Measurements from ENCODE around the gene MRPL10.

MRPL10 gene

DNA sequence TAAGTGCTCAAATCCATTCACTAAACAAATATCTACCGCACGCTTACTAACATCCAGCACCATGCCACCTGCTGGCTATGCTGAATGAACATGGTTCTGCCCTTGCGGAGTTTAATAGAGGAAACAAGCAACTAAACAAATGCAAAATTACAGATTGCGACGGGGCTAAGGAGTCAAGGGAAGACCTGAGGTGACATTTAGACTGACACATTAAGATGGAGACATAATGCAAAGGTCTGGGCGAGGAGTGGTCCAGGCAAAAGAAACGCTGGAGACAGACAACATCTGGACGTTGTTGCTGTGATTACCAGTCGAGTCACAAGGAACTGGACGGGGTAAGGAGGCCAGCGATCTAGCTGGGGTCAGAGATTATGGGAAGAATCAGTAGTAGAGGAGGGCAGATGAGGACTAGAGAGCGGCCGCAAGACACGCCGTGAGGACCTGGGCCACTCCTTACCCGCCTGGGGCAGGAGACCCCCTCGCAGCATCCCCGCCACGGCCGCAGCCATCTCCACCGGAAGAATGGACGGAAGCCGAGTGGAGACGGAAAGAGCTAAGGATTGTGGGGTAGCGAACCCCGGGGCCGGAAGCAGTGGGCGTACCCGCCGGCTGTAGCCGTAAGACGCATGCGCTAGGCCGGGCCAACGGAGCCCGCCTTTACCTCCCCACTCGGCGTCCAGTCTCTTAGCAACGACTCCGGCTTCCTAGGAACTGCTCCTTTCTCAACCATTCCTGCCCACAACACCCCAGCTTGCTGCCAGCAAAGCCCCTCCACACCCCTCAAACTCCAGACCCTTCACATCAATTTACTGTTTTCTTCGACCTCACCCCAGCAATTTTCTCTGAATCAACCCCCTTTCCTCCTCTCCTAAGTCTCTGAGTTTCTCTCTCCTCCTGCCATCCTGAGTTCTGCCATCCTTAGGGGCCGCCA, at the start of gene MRPL10, which contains the start of gene LRRC46:
Gene MRPL10, minus strand, starts transcription at position 539 of the 931 bp plus-strand sequence. Its CDS starts 30 bp downstream, at position 509.
Gene LRRC46, plus strand, starts transcription at position 668 of the 931 bp plus-strand sequence. CDS start 320 bp downstream, outside the sequence.
- DNase-seq (ENCODE audit: low spot score) = peak; percentile 92

DNA sequence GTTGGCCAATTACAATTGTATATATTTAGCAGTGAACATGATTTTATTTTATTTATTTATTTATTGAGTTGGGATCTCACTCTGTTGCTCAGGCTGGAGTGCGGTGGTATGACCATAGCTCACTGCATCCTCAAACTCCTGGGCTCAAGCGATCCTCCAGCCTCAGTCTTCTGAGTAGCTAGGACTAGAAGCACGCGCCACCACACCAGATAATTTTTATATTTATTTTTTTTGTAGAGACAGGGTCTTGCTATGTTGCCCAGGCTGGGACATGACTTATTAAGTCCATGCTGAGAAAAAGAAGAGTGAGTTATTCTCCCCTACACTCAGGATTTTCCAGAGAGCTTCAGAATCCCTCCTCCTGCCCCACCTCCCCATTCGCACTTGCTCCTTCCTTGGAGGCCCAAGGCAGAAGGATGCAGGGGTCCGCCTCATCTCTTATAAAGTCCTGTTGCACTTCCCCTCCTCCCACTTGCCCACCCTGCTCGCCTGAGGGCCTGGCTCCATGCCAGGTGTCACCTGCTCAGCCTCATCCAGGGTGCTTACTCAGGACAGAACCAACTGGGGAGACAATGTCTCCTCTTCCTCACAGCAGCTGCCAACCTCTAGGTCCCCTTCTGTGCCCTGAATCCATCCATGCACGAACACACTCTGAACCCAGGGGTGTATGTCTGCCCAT, 48.6 kb upstream of the MRPL10 start:
- DNase-seq (ENCODE audit: low spot score) = no peak

DNA sequence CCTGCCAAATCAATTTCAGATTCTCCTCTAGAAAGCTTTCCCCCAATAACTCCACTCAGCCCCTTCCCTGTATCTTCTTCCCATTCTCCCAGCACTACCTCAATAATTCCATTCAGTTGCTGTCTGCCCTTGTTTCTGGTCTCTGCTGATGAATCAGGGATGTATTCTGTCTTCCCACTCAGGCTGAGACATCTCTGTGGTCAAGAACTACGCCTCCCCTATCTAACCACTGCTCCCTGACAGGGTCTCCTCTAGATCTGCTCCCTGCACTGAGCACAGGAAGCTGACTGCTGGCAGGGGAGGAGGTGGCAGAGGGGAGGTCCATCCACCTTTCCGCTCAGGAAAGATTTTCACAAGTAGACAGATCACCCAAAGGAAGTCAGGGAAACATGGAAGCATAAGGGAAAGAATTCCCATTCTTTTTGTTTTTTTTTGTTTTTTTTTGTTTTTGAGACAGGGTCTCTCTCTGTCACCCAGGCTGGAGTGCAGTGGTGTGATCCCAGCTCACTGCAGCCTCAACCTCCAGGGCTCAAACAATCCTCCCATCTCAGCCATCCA, 47.8 kb upstream of the MRPL10 start:
- no peak for DNase-seq (ENCODE audit: low spot score)

DNA sequence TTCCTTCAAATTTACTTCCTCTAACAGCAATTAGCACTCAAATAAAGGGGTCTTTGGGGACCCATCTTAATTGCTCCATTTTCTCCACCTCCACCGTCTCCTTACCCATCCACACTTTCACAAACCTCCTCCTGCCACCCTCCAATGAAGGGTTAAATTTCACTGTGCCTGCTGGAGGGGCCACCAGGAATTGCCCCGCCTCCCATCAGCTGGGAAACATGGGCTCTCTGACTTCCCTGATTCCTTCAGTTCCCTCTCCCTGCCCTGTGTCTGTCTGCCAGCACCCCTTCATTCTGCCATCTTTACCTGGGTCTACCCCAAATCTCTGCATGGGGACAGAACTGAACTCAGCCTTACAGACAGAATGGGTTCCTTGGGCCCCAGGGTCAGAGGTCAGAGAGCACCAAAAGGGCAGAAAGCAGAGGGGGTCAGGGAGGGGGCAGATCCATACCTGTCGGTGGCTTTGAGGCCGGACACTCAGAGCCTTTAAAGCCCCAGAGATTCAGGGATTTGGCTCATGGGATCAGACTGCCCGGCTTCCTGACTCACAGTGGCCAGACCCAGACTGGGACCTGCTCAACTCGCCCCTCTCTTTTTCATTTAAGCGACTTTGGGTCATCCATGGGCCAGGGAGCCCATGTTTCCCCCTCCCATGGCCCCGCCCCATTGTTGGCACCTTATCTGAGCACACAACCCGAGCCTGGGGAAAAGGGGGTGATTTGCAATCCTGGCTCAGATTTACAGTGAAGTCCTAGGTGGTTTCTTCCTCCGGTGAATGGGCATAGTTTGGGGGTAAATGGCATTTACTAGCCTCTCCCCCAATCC, 47.1 kb upstream of the MRPL10 start:
- no peak for DNase-seq (ENCODE audit: low spot score)

DNA sequence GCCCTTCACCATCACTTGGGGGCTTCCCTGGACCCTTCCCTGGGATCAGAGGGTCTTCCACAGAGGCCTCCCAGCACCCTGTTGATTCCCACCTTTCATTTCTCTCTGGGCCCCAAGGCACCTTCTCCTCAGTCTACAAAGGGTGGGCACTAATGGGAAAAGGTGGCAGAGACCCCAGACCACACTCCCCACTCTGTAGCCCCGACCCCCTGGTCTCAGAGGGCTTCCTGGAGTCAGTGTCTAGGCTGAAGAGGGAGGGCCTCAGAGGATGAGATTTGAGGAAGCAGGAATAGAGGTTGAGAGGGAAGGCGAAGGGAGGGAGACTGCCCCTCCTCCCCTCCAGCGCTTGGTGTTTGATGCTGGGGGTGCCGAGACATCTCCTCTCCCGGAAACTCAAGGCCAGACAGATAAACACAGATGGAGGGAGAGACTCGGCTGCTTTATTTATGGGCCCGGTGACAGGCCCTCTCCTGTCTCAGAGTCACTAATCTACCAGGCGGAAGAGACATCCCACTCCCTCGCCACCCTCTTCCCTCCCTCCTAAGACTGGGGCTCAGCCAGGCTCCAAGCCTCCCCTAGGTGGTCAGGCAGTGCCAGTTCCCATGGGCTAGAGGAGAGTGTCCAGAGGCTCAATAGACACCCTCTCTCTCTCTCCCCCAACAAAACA, 46.2 kb upstream of the MRPL10 start:
- DNase-seq (ENCODE audit: low spot score) = no peak

DNA sequence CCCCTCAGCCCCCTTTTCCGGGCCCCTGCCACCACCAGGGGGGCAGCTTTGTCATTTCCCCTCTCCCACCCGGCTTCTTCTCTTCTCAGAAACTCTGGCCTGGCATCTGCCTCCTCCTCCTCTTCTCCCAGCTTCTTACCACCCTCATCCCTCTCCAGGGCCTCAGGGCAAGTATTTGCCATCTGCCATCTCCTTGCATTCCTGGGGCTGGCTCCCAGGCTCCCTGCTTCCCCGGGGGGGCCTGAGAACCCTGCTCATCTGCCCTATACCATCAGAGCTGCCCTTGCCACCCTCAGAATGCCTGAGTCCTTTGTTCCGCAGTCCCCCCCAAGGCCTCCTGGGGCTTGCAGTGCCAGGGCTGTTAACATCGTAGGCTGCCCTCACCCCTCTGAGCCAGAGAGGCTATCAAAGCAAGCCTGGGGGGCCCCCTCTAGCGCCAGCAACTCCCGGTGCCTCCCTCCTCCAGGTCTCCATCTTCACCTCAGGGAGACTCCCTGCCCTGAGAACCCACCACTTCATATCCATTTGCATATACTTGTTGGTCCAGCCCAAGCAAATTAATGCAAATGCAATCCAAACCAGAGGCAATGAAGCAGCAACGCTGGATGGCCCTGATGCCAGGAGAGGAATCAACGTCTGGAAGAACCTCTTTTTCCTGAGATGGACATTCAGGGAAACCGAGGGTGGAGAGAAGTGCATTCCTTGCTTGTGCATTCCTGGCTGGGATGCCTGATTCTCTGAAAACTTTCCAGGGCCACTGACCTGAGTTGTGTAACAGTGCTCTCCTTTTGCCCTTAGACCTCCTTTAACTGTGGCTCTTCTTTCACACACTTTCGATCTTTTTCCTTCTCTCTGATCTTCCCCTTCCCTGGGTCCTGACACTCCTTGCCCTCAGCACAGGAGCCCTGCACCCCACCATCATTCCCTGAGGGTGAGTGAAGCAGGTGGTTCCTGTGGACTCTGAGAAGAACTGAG, 44.0 kb upstream of the MRPL10 start:
- DNase-seq (ENCODE audit: low spot score) = no peak

DNA sequence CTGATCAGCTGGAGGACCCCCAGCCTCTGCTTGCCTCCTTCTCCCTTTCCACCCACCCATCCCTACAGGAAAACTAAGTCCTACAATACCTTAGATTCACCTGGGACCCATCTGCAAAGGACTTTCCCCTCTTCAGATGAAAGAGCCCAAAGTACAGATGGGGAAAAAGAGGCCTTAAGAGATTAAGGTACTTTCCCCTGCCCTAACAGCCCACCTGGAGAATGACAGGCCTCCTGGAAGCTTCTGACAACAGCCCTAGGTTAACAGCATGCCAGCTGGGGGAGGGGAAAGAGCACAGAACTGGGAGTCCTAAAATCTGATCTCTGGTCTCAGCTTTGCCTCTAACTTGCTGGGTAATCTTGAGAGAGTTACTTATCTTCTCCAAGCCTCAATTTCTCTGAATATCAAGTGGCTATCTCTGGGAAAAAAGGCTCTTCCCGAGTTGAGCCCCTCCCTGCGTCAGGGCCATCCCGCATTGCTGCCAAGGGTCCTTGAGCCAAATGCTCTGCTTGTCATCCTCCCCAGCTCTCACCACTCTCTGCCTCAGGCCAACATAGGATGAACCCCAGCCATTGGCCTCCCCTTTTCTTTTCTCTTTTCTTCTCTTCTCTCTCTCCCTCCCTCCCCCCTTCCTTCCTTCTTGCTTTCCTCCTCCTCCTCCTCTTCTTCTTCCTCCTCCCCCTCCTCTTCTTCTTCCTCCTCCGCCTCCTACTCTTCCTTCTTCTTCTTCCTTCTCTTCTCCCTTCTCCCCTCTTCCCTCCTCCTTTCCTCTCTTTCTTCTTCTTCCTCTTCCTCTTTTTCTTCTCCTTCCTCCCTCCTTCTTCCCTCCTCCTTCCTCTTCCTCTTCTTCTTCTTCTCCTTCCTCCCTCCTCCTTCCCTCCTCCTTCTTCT, 42.1 kb upstream of the MRPL10 start:
- DNase-seq (ENCODE audit: low spot score) = no peak

DNA sequence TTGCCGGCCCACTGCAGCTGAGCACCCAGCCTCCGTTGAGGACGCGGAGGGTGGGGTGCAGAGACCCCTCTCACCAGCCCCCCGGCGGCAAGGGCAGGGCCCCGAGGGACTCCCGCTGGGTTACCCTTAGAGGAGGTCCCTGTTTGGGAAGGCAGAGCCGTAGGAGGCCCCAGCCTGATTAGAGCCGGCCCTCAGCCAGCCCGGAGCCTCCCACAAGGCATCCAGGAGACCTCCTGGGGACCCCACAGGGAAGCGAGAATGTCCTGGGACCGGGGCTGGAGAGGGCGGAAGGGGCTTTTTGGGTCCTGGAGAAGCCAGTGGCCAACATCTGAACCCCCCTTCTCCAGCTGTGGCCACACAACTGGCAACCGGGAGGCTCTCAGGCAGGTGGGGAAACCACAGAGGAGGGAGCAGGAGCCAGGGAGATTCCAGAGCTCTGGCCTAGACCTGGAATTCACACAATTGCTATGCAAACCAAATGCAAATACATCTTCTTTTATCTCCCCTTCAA, 41.4 kb upstream of the MRPL10 start:
- no peak for DNase-seq (ENCODE audit: low spot score)

DNA sequence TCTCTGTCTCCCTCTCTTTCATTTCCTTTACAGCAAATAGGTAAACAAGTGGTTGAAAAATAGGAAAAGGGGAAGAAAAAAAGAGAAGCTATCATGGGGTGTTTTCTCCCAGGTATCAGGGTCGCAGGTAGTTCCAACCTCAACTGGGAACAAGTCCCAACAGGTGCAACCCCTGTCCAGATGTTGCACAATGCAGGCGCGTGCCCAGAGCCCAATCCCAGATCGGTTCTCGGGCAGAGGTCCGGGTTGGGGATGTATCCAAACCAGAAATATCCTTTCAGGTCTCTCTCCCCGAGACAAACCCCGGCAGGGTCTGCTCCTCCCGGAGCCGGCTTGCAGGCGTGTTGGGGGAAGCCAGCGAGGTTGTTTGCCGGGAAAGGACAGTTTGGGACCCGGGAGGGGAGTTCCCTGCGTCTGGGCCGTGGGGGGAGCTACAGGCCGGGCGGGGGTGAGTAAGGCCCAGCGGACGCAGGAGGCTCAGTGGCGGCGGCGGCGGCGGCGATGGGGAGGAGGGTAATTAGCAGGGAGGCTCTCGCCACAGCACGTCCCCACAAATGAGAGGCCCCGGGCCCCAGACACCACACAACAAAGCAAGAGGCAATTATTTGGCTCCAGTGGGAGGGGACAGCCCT, 40.8 kb upstream of the MRPL10 start:
- DNase-seq (ENCODE audit: low spot score) = no peak

DNA sequence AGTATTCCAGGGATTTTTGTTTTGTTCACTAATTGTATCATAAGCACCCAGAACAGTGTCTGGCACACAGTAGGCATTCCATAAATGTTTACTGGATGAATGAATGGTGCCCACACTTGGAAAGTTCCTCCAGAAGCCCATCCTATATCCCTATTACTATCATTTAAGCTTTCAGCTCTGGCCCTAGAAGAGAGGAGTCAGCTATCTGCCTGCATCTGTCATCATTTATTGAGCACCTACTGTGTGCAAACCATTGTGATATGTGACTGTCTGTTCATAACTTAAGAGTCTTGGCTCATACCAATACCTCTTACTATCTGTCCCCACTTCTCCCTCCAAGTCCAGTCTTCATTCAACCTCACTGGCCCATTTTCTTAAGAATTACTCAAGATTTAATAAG, 39.7 kb upstream of the MRPL10 start:
- no peak for DNase-seq (ENCODE audit: low spot score)

DNA sequence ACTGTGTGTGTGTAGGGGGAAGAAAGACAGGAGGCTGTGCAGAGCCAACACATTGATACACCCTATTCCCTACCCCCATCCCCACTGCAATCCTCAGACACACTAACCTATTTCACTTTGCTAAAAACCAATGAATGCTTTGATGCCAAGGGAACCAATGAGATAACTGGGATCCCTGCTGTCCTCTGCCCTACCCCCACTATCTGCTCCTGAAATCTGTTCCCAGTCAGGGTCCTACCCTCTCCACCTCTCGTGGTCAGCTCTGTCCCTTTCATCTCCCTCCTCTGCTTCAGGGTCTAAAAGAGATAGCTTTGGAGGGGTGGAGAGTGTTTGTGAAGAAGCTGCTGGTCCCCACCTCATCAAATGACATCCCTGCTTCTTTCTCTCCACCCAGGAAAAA, 38.7 kb upstream of the MRPL10 start:
- DNase-seq (ENCODE audit: low spot score) = no peak

DNA sequence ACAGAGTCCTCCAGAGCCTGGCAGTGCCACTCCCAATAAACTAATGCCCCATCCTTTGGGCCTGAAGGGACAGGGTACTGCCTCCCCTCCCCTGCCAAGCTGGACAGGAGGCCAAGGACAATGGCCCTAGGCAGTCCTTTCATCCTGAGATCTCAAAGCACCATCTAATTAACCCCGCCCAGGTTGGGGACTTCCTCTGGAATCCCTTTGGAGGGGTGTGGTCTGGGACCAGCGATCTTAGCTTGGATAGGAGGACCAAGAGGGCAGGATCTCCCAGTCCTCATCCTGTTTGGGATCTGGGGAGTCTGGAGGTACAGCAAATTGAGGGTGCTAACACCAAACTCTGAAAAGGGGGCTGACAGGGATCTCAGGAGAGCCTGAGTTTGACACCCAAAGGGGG, 37.8 kb upstream of the MRPL10 start:
- DNase-seq (ENCODE audit: low spot score) = no peak

DNA sequence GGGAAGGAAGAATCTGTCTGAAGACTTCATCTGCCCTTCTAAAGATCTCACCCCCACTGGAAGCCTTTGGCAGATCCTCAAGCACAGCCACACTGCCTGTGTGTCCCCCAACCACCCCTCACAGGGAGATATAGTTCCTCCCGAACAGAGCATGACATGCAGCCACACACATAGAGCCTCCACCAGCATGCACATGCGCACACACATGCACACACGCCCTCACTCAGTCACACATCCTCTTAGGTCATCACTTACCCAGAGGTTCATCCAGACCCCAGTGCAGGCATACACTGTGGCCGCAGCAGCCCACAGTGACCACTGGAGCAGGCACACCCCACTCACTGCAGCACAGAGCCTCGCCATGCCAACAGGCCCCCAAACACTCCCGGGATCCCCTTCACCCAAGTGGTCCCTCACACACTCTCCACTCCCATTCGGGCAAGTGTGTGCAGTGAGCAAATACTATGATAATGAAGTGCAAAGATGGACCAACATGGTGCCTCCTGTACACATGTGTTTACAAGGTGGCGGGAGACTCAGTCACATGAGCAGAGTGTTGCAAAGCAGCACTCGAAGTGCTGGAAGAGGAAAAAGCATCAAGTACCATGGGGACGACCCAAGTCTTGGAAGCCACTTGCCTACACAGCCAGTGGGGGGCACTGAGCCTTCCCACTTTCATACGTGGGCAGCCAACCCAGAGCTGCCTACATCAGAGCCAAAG, 36.6 kb upstream of the MRPL10 start:
- no peak for DNase-seq (ENCODE audit: low spot score)

DNA sequence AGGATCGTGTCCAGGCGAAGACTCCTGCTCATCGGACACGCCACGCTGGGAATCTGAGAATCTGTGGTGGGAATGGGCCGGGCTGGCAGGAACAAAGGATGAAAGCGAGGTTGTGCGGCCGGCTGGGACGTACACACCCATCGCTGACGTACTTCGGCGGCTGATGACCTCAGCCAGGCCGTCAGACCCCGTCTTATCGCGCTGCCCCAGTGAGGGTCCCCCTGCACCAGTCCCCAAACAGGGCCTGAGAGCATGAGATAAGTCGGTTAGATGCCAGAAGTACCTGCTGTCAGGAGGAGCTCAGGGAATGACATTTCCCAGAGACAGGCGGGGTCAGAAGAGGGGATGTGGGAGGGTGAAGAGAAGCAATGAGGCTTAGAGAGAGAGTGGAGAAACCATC, 35.6 kb upstream of the MRPL10 start:
- no peak for DNase-seq (ENCODE audit: low spot score)

DNA sequence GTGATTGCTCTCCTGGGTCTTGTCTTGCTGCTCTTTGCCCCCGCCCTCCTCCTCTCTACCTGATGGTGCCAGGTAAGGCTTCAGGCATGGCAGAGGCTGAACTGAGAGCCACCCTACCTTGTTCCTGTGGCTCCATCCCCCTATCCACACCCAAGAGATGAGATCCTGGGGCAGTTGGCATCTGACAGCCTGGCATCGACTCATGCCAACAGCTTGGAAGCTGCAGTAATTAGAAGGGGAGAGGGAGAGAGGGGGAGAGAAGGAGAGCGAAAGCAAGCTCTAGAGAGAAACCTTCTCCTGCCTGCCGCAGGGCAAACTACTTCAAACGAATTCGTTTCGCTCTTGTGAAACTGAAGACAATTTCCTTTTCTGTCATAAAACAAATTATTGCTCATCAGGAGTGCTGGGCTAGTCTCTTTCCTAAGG, 33.5 kb upstream of the MRPL10 start:
- DNase-seq (ENCODE audit: low spot score) = no peak

DNA sequence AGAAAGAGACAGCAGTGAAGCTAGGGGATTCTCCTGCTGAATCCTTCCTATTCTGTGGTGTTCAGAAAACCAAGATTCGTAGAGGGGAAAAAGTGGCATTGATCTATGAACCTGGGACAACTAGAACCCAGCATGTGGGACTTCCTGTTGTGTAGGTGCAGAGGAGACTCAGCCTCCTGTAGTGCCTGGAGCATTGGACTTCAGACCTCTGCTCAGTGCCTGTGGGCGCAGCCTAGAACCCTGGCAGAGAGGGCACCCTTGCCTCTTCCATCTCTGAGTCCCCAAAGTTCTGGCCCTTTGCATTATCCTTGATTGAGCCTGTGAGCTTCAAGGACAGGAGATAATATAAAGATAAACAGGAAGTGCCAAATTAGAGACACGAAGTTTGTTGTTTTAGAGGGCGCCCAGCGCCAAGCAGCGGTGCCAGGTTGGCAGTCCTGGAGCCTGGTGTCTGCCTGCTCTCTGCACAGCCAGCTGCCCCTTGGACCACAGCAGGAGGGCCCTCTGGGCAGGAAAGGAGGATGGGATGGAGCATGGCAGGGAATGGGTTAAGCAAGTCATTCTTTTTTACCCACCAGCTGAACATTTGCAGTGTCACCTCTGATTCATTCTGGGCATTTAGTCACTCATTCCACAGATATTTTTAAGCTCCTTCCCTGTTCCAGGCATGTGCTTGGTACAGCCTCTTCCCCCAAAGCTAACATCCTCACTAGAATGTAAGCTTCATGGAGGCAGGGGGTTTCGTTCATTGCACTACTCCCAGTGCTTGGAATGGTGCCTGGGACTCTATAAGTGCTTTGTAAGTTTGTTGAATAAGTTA, 31.5 kb upstream of the MRPL10 start:
- DNase-seq (ENCODE audit: low spot score) = no peak

DNA sequence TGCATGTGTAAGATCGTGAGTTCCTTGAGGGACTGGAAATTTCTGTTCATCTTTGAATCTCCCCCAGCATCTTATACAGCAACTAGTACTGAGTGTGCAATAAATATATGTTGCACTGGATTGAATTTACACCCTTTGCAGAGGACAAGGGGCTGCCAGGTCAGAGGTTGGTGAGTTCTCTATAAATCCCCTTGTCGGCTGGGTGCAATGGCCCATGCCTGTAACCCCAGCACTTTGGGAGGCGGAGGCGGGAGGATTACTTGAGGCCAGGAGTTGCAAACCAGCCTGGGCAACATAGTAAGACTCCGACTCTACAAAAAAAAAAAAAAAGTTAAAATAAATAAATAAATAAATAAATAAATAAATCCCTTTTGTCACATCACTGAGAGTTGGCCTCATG, 29.0 kb upstream of the MRPL10 start:
- DNase-seq (ENCODE audit: low spot score) = no peak

Measured in hematopoietic multipotent progenitor cell treated with erythropoietin and hydrocortisone succinate and interleukin-3 and kit ligand, for 17 days (in vitro differentiated cells).